HG03571 (cell line): ENCODE results near the gene LRFN3.
"Not testable (repeated sequence)": the region's sequence is repeated elsewhere in the genome, so short reads cannot be mapped to it uniquely, and the experiment has no call there.

Experiments
- ATAC-seq: cut with Tn5 transposase; IDR thresholded peaks from one replicate; pipeline ENCODE4 v1.9.1; 2021; ENCODE audit not compliant: unreplicated experiment

LRFN3 gene

GRCh38 chr19:35938282-35939224 is 2.4 kb downstream of the LRFN3 start:
- ATAC-seq: no peak

DNA sequence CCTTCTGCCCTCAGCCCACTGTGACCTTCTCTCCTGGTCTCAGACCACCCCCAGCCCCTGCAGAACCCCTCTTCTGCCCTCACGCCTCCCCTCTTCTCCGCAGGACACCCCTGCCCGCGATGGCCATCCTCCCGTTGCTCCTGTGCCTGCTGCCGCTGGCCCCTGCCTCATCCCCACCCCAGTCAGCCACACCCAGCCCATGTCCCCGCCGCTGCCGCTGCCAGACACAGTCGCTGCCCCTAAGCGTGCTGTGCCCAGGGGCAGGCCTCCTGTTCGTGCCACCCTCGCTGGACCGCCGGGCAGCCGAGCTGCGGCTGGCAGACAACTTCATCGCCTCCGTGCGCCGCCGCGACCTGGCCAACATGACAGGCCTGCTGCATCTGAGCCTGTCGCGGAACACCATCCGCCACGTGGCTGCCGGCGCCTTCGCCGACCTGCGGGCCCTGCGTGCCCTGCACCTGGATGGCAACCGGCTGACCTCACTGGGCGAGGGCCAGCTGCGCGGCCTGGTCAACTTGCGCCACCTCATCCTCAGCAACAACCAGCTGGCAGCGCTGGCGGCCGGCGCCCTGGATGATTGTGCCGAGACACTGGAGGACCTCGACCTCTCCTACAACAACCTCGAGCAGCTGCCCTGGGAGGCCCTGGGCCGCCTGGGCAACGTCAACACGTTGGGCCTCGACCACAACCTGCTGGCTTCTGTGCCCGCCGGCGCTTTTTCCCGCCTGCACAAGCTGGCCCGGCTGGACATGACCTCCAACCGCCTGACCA is 3.3 kb downstream of the LRFN3 start:
- no peak for ATAC-seq

DNA sequence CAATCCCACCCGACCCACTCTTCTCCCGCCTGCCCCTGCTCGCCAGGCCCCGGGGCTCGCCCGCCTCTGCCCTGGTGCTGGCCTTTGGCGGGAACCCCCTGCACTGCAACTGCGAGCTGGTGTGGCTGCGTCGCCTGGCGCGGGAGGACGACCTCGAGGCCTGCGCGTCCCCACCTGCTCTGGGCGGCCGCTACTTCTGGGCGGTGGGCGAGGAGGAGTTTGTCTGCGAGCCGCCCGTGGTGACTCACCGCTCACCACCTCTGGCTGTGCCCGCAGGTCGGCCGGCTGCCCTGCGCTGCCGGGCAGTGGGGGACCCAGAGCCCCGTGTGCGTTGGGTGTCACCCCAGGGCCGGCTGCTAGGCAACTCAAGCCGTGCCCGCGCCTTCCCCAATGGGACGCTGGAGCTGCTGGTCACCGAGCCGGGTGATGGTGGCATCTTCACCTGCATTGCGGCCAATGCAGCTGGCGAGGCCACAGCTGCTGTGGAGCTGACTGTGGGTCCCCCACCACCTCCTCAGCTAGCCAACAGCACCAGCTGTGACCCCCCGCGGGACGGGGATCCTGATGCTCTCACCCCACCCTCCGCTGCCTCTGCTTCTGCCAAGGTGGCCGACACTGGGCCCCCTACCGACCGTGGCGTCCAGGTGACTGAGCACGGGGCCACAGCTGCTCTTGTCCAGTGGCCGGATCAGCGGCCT is 4.1 kb downstream of the LRFN3 start:
- no peak for ATAC-seq

DNA sequence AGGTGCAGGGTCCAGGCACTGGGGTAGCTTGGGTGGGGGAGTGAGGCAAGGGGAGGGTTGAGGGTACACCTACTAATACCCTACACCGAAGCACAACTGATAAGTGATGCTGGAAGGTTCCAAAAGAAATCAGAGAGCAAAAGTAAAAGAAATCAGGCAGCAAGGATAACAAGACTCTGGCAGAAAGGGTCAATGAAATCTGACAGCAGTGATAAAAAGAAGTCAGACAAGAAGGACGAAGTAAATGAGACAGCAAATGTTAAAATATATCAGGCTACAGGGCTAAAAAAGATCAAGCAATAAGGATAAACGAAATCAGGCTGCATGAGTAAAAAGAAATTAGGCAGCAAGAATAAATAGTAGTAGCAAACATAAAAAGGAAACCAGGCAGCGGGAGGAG is 4.7 kb downstream of the LRFN3 start:
- no peak for ATAC-seq

- ATAC-seq: no peak
Measured at GRCh38 chr19:35942235-35942634, 6.1 kb downstream of the LRFN3 start.

DNA sequence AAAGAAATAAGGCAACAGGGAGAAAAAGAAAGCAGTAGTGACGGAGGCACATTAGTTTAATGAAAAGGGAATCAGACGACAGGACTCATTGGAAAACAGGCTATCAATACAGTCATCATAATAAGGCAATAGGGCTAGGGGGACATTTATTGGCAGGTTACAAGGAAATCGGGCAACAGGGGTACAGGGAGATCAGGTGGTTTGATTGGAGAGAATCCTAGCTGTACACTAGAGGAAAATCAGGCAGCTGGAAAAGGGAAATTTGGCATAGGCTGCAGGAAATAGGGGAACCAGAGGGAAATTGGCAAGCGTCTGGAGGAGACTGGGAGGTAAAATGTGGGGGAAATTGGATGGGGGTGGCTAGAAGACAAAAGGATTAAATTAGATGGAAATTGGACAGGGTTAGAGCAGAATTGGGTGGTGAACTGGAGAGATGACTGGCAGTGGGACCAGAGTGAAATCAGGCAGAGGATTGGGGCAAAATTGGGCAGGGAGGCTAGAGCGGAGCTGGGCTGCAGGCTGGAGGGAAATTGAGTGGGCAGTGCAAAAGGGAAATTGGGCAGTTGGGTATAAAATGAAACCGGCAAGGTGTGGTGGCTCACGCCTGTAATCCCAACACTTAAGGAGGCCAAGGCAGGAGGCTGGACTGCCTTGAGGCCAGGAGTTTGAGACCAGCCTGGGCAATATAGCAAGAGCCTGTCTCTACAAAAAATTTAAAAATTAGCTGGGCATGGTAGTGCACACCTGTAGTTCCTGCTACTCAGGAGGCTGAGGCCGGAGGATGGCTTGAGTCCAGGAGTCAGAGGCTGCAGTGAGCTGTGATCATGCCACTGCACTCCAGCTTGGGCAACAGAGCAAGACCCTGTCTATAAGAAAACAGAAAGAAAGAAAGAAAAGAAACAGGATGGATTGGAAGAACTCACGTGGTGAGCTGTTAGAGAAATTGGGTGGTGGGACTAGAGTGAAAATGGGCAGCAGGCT is 7.4 kb downstream of the LRFN3 start:
- ATAC-seq: no peak

DNA sequence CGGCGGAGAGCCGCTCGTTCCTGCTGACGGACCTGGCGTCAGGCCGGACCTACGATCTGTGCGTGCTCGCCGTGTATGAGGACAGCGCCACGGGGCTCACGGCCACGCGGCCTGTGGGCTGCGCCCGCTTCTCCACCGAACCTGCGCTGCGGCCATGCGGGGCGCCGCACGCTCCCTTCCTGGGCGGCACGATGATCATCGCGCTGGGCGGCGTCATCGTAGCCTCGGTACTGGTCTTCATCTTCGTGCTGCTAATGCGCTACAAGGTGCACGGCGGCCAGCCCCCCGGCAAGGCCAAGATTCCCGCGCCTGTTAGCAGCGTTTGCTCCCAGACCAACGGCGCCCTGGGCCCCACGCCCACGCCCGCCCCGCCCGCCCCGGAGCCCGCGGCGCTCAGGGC is 8.4 kb downstream of the LRFN3 start:
- no peak for ATAC-seq

GRCh38 chr19:35945121-35945790 is 9.1 kb downstream of the LRFN3 start:
- ATAC-seq: no peak

- no peak for ATAC-seq
Measured at GRCh38 chr19:35946203-35946602, 10.0 kb downstream of the LRFN3 start.

DNA sequence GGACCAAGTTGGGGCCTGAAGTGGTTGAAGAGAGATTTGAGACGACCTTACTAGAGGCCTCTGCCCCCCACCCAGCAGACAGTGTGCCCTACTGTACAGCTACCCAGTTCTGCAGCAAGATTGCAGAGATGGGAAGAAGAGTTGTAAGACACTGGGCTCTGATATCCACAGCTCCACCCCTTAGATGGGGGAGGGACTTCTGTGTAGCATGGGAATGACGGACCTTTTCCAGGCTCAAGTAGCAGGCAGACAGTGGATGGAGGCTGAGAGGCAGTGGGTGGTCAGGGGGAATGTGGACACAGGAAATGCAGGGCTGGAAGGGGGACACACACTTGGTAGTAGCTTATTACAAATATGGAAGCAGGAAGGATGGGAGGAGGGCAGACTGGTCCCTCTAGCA is 13.0 kb downstream of the LRFN3 start:
- ATAC-seq: no peak

GRCh38 chr19:35955881-35956634 is 19.9 kb downstream of the LRFN3 start:
- no peak for ATAC-seq

- not testable (repeated sequence) for ATAC-seq
Measured at GRCh38 chr19:35957411-35957810, 21.2 kb downstream of the LRFN3 start.

- no peak for ATAC-seq
Measured at GRCh38 chr19:35958660-35959039, 22.5 kb downstream of the LRFN3 start.

- no peak for ATAC-seq
Measured at GRCh38 chr19:35959040-35959967, 23.1 kb downstream of the LRFN3 start.

DNA sequence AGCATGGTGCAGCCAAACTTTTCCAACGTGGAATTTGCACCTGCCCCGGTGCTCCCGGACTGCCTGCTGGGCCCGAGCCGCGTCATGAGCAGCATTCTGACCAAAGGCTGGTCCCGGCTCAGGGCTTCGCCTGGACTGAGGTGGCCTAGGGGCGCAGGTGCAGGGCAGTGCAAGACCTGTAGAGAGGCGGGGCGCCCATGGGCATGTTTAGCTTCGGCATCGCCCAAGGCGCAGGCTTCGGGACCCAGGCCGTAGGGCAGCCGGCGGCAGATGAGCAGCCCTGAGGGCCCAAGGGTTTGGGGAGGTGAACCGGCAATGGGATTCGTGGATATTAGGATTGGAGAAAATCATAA is 23.8 kb downstream of the LRFN3 start:
- no peak for ATAC-seq

- ATAC-seq: no peak
Measured at GRCh38 chr19:35960432-35960972, 24.3 kb downstream of the LRFN3 start.

DNA sequence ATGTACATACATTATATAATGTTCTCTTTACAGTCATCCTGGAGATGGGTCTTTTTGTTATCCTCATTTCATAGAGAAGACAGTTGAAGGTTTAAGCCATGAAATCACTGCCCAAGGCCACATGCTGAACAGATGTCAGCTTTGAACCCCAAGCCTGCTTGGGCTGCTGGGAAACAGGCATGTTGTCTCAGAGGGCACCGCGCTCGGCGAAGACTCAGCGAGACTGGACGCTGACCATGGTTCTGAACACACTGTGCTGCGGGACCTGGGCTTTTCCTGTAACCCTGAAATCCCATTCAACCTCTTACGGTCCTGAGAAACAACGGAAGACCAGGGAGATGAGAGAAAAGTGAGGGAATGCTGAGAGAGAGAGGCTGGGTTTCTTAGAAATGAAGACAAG is 27.3 kb downstream of the LRFN3 start:
- no peak for ATAC-seq

DNA sequence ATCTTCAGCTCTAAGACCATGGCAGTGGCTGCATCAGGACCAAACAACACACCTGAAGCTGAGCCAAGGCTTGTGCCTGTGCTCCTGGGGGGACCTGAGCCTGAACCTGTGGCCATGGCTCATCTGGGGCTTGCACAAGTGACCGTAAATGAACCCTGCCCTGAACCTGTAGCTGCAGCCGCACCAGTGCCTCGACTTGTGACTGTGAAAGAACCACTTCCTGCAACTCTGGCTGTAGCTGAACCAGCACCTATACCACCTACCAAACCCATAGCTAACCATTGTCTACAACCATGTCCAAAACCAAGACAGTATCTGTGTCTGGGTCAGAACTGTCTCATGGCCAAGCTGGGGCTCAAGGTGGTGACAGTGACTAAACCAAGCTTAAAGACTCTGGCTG is 30.6 kb downstream of the LRFN3 start:
- no peak for ATAC-seq
